GM19023 (cell line): ENCODE results near the gene PGAM4.
"Not testable (repeated sequence)": the region's sequence is repeated elsewhere in the genome, so short reads cannot be mapped to it uniquely, and the experiment has no call there.

Experiments used
- ATAC-seq: cut with Tn5 transposase; IDR thresholded peaks from one replicate; pipeline ENCODE4 v1.9.1; 2021; ENCODE audit warnings: mild to moderate bottlenecking, moderate library complexity; ENCODE audit not compliant: unreplicated experiment

PGAM4 gene

DNA sequence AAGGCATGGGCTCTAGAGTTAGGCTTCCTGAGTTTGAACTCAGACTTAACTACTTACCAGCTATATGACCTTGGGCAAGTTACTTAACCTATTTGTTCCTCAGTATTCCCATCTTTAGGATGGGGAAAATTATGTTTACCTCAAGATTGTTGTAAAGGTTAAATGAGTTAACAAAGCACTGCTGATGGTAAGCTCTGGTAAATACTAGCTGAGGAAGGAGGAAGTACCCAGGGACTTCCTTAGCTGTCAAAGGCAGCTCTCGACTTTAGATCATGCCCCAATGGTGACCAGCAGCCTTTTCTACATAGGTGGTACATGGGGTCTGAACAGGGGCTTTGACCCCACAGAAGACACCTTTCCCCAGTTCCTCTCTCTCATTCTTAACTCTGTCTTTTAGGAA lies 38.9 kb downstream of the PGAM4 start:
- no peak for ATAC-seq

DNA sequence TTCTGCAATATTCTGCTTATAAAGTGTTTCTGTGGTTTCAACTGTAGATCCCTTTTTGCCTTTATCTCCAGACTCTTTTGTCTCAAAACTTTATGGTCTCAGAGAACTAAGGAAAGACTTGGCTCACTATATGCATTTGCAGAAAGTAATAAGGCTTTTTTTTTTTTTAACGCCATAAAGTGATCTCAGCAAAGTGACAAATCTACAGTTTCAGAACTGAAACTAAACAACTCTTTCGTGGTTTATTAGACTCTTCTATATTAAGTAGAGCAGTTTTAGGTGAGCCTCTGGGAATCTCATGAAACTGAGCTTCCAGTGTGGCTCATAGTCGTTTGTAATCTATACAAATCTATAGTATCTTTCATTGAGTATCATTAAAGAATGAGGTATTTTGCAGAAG lies 43.7 kb downstream of the PGAM4 start:
- ATAC-seq = no peak

DNA sequence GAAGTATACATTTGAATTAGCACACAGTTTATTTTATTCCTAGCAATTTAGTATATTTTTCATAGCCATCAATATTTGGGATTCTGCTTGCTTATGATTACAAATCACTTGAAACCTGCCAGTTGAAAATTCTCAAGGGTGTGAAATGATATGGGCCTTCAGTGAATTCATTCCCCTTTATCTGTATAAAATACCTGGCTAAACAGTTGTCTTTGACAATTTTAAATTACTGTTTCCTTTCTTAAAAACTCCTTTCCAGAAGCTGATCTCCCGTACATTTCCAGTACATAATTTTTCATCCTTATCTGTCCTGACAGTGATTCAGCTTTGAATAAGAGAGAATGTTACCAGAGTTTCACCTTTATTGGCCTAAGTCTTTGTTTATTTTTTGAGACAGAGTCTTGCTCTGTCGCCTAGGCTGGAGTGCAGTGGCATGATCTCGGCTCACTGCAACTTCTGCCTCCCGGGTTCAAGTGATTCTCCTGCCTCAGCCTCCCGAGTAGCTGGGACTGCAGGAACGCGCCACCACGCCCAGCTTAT lies 45.0 kb downstream of the PGAM4 start:
- ATAC-seq = no peak

DNA sequence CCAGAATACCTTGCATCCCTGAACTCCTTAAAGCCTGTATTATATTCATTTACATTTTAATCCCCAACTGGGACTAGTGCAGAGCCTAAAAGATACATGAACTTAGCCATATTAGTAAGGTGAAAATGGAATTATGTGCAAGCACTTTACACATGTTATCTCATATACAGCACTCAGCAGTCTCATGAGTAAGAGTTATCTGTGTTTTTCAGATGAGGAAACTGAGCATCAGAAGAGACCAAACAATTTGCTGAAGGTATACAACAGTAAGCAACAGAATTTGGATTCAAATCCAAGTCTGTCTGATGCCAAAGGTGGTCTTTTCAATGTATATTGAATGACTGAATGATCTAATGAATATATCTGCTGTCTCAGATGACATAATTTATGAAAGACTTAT lies 46.7 kb downstream of the PGAM4 start:
- ATAC-seq = no peak

DNA sequence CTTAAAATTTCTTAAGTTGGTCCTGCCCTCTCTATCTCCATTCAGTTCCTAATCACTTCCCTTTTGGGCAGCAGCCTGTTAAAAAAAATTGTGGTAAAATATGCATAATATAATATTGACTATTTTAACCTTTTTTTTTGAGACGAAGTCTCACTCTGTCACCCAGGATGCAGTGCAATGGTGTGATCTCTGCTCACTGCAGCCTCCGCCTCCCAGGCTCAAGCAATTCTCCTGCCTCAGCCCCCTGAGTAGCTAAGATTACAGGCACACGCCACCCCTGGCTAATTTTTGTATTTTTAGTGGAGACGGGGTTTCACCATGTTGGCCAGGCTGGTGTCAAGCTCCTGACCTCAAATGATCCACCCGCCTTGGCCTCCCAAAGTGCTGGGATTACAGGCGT lies 50.1 kb downstream of the PGAM4 start:
- ATAC-seq = not testable (repeated sequence)

DNA sequence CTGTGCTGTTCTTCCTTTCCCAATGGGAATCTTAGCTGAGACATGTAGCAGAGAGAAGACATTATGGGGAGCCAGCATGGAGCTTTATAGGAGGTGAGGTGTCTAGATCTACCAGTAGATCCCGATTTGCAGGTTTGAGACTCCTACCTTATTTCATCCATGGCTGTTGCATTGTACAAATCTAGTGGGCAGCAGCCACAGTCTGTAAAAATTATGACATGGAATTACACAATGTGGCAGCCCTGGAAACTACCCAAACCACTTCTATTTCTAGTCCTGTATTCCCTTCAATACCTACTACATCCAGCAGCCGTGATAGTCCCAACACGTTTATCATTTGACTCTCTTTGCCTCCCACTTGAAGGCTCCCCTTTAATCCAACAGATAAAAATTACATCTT lies 50.9 kb downstream of the PGAM4 start:
- no peak for ATAC-seq
